Kidney (tissue), 14 donors: ENCODE results near the gene MCEE. TPM values are rescaled to one million over a fixed set of nuclear protein-coding genes. Genes with fewer than 3 reads are reported as not detected.

Source experiments
- DNase-seq, 5 donors: peaks; one replicate each; pipeline ENCODE4 v3.0.0-alpha.2; 2013 to 2020
- FAIRE-seq: peaks from 2 replicates; lab custom pipeline; 2012; peaks lifted over from hg19 to GRCh38; lab: Jason Lieb, UNC
- H3K27ac ChIP-seq, 2 donors: one replicate each; pipeline ENCODE4 v1.7.0; 2013; ENCODE audit warnings: low read depth in 2 of 2, low read length in 2 of 2, inconsistent platforms in 1 of 2
- H3K27me3 ChIP-seq: one replicate; pipeline ENCODE4 v1.7.1; 2013; ENCODE audit warnings: low read length, inconsistent platforms; ENCODE audit not compliant: control insufficient read depth, insufficient read depth
- H3K36me3 ChIP-seq, 3 donors: one replicate each; pipeline versions ENCODE4 v1.7.0 to v1.7.1; 2013; ENCODE audit warnings: low read length in 3 of 3, control low read depth in 1 of 3, inconsistent platforms in 1 of 3; ENCODE audit not compliant: insufficient read depth in 3 of 3, control insufficient read depth in 2 of 3
- H3K4me1 ChIP-seq, 3 donors: one replicate each; pipeline versions ENCODE4 v1.7.0 to v1.7.1; 2013; ENCODE audit warnings: low read length in 3 of 3, inconsistent platforms in 1 of 3, low read depth in 1 of 3; ENCODE audit not compliant: control insufficient read depth in 2 of 3, insufficient read depth in 2 of 3
- H3K4me3 ChIP-seq, 3 donors: one replicate each; pipeline versions ENCODE4 v1.7.0 to v1.8.1; 2013; ENCODE audit warnings: low read length in 3 of 3, control low read depth in 1 of 3, inconsistent platforms in 1 of 3
- H3K9ac ChIP-seq, 3 donors: one replicate each; pipeline versions ENCODE4 v1.7.0 to v1.7.1; 2013; ENCODE audit warnings: low read length in 3 of 3, control low read depth in 1 of 3, inconsistent platforms in 1 of 3
- H3K9me3 ChIP-seq, 3 donors: one replicate each; pipeline versions ENCODE4 v1.7.0 to v1.7.1; 2013; ENCODE audit warnings: low read length in 3 of 3, control low read depth in 1 of 3, inconsistent platforms in 1 of 3; ENCODE audit not compliant: control insufficient read depth in 2 of 3, insufficient read depth in 1 of 3
- CTCF ChIP-seq: IDR thresholded peaks from 3 replicates; pipeline ENCODE4 v1.5.1; 2012; ENCODE audit warnings: mild to moderate bottlenecking, moderate library complexity, borderline replicate concordance; ENCODE audit not compliant: insufficient read depth; ENCODE audit errors: extremely low read depth
- intact Hi-C: fragments of 100-400 bp; cut with DNase I; formaldehyde crosslinking; loops from one replicate; pipeline ENCODE4 v1.11.1; 2022
- polyA plus RNA-seq: library from polyadenylated mRNA; stranded (reverse); fragments of 350-450 nt; fragmentation: Illumina TruSeq; extraction: RNeasy Lipid Tissue Mini Kit (QIAGEN cat#74804); gene quantifications from one replicate; pipeline ENCODE4 v1.2.3, GENCODE V29; 2014; ENCODE audit warnings: low read depth, low replicate concordance; ENCODE audit not compliant: insufficient read depth
- total RNA-seq: library from RNA; stranded (reverse); fragmentation: NEBNext Ultra II Directional; extraction: Animal tissue kit (Norgen Biotek cat#: 25700); gene quantifications from one replicate; pipeline ENCODE4 v1.2.1, GENCODE V29; 2021
- donor health status: control.
- donor health status: control.
- donor health status: control.
- donor health status: control.
- donor health status: control.
- donor health status: DM: yes; HTN: yes; CAD: no.
- donor health status: Normal renal cell carcinoma (clear cell type).

The MCEE gene
- total and polyA plus RNA-seq, 2 donors from 2014 or later, result 20.3 to 29.0 TPM

- Histone ChIP-seq H3K9ac (peak within 1 kb of the TSS; percentile 84 to 99 (median 96)), H3K36me3 (peaks cover 0 to 9% (median under 1%) of the 10 kb centered on the region in 3 donors), H3K27me3 (no peaks in the 10 kb centered on the region), H3K4me1 (peaks cover 0 to 15% (median 4%) of the 10 kb centered on the region in 3 donors), H3K4me3 (peak within 1 kb of the TSS; percentile 96 to 99 (median 98)), H3K9me3 (no peaks in the 10 kb centered on the region), H3K27ac (peak within 1 kb of the TSS; percentile 97 to 100)
- intact Hi-C loops, result no loop called here
- FAIRE-seq (no peak), DNase-seq (peak; percentile 97 to 99 (median 98))
- TF ChIP-seq CTCF, result peak; percentile 2
These were observed 61.6 kb downstream of the MCEE start, which contains the start of gene NAGK for GRCh38 chr2:71068218-71069035. NAGK (plus strand) TSS chr2:71068648; CDS start chr2:71068684, 36 bp downstream.

- TF ChIP-seq CTCF, result no peak
- no peaks in the 10 kb centered on the region for H3K9me3 ChIP-seq
- H3K4me1 ChIP-seq, result peaks cover 0 to 15% (median 4%) of the 10 kb centered on the region in 3 donors
- no peaks in the 10 kb centered on the region for H3K27me3 ChIP-seq
- peaks cover 0 to 4% (median 0%) of the 10 kb centered on the region in 3 donors for H3K36me3 ChIP-seq
- H3K9ac ChIP-seq, result peak overlapping the region; percentile 84 to 99 (median 96)
- intact Hi-C loops, result no loop called here
- FAIRE-seq (no peak), DNase-seq (peak in 1 of 5 donors; percentile 72)
- peak overlapping the region; percentile 96 to 99 (median 98) for H3K4me3 ChIP-seq
- H3K27ac ChIP-seq, result peak overlapping the region; percentile 97 to 100
These were observed 62.3 kb downstream of the MCEE start for GRCh38 chr2:71067567-71068217.

- H3K4me1 ChIP-seq, result peaks cover 0 to 15% (median 4%) of the 10 kb centered on the region in 3 donors
- intact Hi-C loops, result no loop called here
These were observed 63.2 kb downstream of the MCEE start for GRCh38 chr2:71066856-71067255.

More at GRCh38 chr2:71066856-71067255, 63.2 kb downstream of the MCEE start:
- no peak overlapping the region for H3K9ac ChIP-seq
- TF ChIP-seq CTCF, result no peak
- FAIRE-seq (no peak), DNase-seq (no peak)
- H3K27ac ChIP-seq, result no peak overlapping the region
- H3K4me3 ChIP-seq, result no peak overlapping the region
- no peaks in the 10 kb centered on the region for H3K27me3 ChIP-seq
- H3K36me3 ChIP-seq, result no peaks in the 10 kb centered on the region
- H3K9me3 ChIP-seq, result no peaks in the 10 kb centered on the region
